Esophagus muscularis mucosa (tissue), 4 donors: ENCODE data around the gene CAMKK2. TPM values are rescaled to one million over a fixed set of nuclear protein-coding genes. Genes with fewer than 3 reads are reported as not detected.

Source experiments
- DNase-seq: peaks from one replicate; pipeline ENCODE4 v3.0.0-alpha.2; 2017; ENCODE audit errors: extremely low spot score
- H3K27ac ChIP-seq, 4 donors: fragments of 200-600 bp; sonication (generic); replicated peaks in 1 of 4; 1 replicate in 3 of 4; 2 replicates in 1 of 4; pipeline ENCODE4 v1.5.1; 2016 to 2019; ENCODE audit warnings: mild to moderate bottlenecking in 1 of 4
- H3K27me3 ChIP-seq, 4 donors: fragments of 200-600 bp; sonication (generic); one replicate each; pipeline versions ENCODE4 v1.5.1 to v1.6.0; 2016 to 2019
- H3K36me3 ChIP-seq, 4 donors: fragments of 200-600 bp; sonication (generic); one replicate each; pipeline ENCODE4 v1.5.1; 2016 to 2019
- H3K4me1 ChIP-seq, 4 donors: fragments of 200-600 bp; sonication (generic); one replicate each; pipeline ENCODE4 v1.5.1; 2016 to 2019
- H3K4me3 ChIP-seq, 4 donors: fragments of 200-600 bp; sonication (generic); 1 replicate in 2 of 4; 2 replicates in 2 of 4; pipeline ENCODE4 v1.5.1; 2016 to 2019; ENCODE audit warnings: mild to moderate bottlenecking in 4 of 4, moderate library complexity in 1 of 4
- H3K9me3 ChIP-seq, 4 donors: fragments of 200-600 bp; sonication (generic); 1 replicate in 3 of 4; 2 replicates in 1 of 4; pipeline ENCODE4 v1.5.1; 2016 to 2019
- CTCF ChIP-seq, 3 experiments: fragments of 200-600 bp in 2 of 3; fragments of 450-650 bp in 1 of 3; sonication (generic) in 2 of 3; IDR thresholded peaks; one replicate each; pipeline ENCODE4 v1.5.1; 2017 to 2019; ENCODE audit warnings: antibody characterized with exemption in 3 of 3, mild to moderate bottlenecking in 2 of 3, moderate library complexity in 1 of 3
- EP300 ChIP-seq: sonication (generic); formaldehyde crosslinking; IDR thresholded peaks from one replicate; pipeline ENCODE4 v1.6.1; 2017; ENCODE audit warnings: antibody characterized with exemption
- POLR2A ChIP-seq: fragments of 450-650 bp; IDR thresholded peaks from one replicate; pipeline ENCODE4 v1.6.1; 2017; ENCODE audit warnings: antibody characterized with exemption, moderate library complexity, mild to moderate bottlenecking, low read depth
- POLR2AphosphoS5 ChIP-seq, 2 donors: sonication (generic); formaldehyde crosslinking; IDR thresholded peaks; one replicate each; pipeline ENCODE4 v1.6.1; 2017; ENCODE audit warnings: antibody characterized with exemption in 2 of 2
- WGBS: methylation state at CpG from one replicate; pipeline ENCODE4 v1.1.5; 2018; 5-methylcytosine and 5-hydroxymethylcytosine counted together
- intact Hi-C: fragments of 100-400 bp; cut with DNase I; formaldehyde crosslinking; loops from one replicate; pipeline ENCODE4 v1.15.1; 2023
- total RNA-seq, 4 donors: library from RNA; depleted of rRNA; stranded (reverse); fragments of >200 nt; gene quantifications; one replicate each; pipeline versions ENCODE4 v1.1.0 to v1.2.1, GENCODE V29; 2016

Gene CAMKK2
- total RNA-seq, 4 donors from 2014 or later = 23.9 to 45.0 (median 37.4) TPM

DNA sequence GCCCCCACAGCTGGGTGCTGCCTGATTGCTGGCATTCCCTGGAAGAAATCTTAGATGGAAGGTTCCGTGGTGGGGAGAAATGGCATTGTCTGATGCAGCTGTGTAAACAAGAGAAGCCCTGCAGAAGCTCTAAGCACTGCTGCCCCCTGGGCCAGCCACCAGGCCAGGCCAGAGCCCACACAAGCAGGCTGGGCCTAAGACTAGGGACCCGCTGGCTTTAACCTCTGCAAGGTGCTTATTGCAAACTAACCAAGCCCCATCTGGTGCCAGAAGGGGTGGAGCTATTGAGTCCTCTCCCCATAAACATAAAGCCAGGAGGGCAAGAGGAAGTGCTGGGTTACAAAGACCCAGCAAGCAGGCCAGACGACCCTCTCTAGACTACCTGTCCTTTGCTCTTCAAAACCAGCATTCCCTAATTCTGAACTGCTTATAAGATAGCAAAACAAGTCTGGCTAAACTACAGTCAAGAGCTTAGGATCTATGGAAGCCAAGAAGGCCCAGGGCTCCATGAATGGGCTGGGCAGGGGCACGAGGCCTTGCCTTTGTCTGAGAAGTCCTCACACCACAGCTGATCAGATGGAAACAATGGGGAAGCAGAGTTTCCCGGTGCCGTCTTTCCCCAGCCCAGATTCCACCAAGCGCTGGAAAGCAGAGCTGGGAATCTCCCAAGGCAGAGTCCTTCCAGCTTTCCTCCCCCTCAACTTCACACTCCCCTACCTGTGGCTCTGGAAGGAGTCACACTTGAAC, 57.7 kb downstream of the CAMKK2 start:
- no peak overlapping the region for H3K27ac ChIP-seq
- H3K9me3 ChIP-seq = no peaks in the 10 kb centered on the region
- intact Hi-C loops = no loop called here
- H3K4me1 ChIP-seq = peaks cover 0 to 46% (median 44%) of the 10 kb centered on the region in 4 donors
- H3K4me3 ChIP-seq = no peak overlapping the region
- H3K36me3 ChIP-seq = peaks cover 8 to 53% (median 29%) of the 10 kb centered on the region in 4 donors
- WGBS = 67% methylated on average over 4 of the region's 7 CpGs
- TF ChIP-seq POLR2AphosphoS5 (IDR thresholded peaks at IDR 0.05) = no peak
- TF ChIP-seq CTCF (IDR thresholded peaks at IDR 0.05) = no peak
- no peak for TF ChIP-seq POLR2A
- no peak for TF ChIP-seq EP300
- no peaks in the 10 kb centered on the region for H3K27me3 ChIP-seq
- DNase-seq = no peak

DNA sequence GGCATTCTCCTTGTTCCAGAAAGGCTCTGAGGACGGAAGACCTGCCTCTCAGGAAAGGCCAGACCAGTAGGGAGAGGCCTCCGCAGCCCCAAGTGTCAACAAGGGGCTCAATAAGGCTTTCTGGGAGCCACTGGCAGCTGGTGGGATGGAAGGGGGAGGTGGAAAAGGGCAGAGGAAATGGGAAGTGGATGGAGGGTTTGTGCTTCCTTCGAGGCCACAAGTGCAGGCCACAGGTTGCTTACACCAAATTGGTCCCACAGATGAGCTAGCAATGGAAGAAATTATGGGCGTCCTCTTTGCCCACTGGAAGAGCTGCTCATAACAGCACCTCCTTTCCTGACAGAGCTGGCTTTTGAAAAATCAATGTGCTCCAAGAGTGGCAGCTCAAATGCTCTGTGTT, 58.4 kb downstream of the CAMKK2 start:
- Histone ChIP-seq H3K36me3 (peaks cover 8 to 53% (median 30%) of the 10 kb centered on the region in 4 donors), H3K27ac (no peak overlapping the region)
- intact Hi-C loops = no loop called here

GRCh38 chr12:121237415-121237814, 59.1 kb downstream of the CAMKK2 start:
- H3K4me3 ChIP-seq = no peak overlapping the region
- H3K36me3 ChIP-seq = peaks cover 8 to 57% (median 34%) of the 10 kb centered on the region in 4 donors
- H3K27me3 ChIP-seq = no peaks in the 10 kb centered on the region
- TF ChIP-seq POLR2A (no peak), POLR2AphosphoS5 (IDR thresholded peaks at IDR 0.05) (no peak), EP300 (no peak), CTCF (IDR thresholded peaks at IDR 0.05) (no peak)
- H3K27ac ChIP-seq = no peak overlapping the region
- intact Hi-C loops = no loop called here
- H3K9me3 ChIP-seq = no peaks in the 10 kb centered on the region
- H3K4me1 ChIP-seq = peaks cover 0 to 46% (median 44%) of the 10 kb centered on the region in 4 donors
- WGBS = 63% methylated on average over 8 of the region's 8 CpGs
- no peak for DNase-seq

More for the DNA sequence above, 58.4 kb downstream of the CAMKK2 start:
- TF ChIP-seq POLR2A (no peak), POLR2AphosphoS5 (IDR thresholded peaks at IDR 0.05) (no peak), CTCF (IDR thresholded peaks at IDR 0.05) (no peak), EP300 (no peak)
- Histone ChIP-seq H3K9me3 (no peaks in the 10 kb centered on the region), H3K27me3 (no peaks in the 10 kb centered on the region), H3K4me1 (peaks cover 0 to 46% (median 44%) of the 10 kb centered on the region in 4 donors), H3K4me3 (no peak overlapping the region)
- WGBS = 84% methylated on average over 4 of the region's 4 CpGs
- DNase-seq = no peak

DNA sequence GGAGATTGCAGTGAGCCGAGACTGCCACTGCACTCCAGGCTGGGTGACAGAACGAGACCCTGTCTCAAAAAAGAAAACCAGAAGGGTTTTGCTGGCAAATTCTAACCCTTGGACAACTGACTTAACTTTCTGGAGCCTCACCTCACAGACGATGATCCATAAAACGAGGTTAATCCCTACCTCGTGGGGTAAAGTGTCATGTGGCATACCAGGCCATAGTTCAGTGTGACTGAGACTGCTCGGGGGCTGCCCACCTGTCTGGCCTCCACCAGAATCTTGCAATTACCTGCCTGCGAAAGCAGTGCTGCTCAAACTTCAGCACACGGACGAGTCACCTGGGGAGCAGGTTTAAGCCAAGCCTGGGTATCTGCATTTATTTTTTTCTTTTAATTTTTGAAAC, 59.7 kb downstream of the CAMKK2 start:
- no peak overlapping the region for H3K27ac ChIP-seq
- peaks cover 0 to 46% (median 44%) of the 10 kb centered on the region in 4 donors for H3K4me1 ChIP-seq
- intact Hi-C loops = no loop called here
- no peak for DNase-seq
- 94% methylated on average over 9 of the region's 9 CpGs for WGBS
- no peak overlapping the region for H3K4me3 ChIP-seq
- peaks cover 8 to 63% (median 38%) of the 10 kb centered on the region in 4 donors for H3K36me3 ChIP-seq
- no peaks in the 10 kb centered on the region for H3K9me3 ChIP-seq
- no peaks in the 10 kb centered on the region for H3K27me3 ChIP-seq
- TF ChIP-seq POLR2AphosphoS5 (IDR thresholded peaks at IDR 0.05) = no peak
- no peak for TF ChIP-seq CTCF (IDR thresholded peaks at IDR 0.05)
- no peak for TF ChIP-seq EP300
- no peak for TF ChIP-seq POLR2A
